SU-DHL-6 (cell line): Measurements from ENCODE around the gene IPCEF1.

Source experiments
- EZH2phosphoT487 ChIP-seq: fragments of 200-600 bp; sonication (generic), shearing (Covaris generic); conservative IDR thresholded peaks from 2 replicates; pipeline ENCODE4 v1.6.1; 2018; ENCODE audit warnings: mild to moderate bottlenecking, antibody characterized with exemption, low read length, moderate library complexity, mixed read lengths
- TF ChIP-seq, protein P1 (sequence below): fragments of 200-600 bp; sonication (generic); IDR thresholded peaks from one replicate; pipeline ENCODE4 v1.5.1; 2017; ENCODE audit warnings: antibody characterized with exemption, mild to moderate bottlenecking, low read length, moderate library complexity; ENCODE audit not compliant: insufficient read depth, poor library complexity, severe bottlenecking

GRCh38 chr6:154140743-154141142, 215.9 kb downstream of the IPCEF1 start:
- TF ChIP-seq, protein P1, sequence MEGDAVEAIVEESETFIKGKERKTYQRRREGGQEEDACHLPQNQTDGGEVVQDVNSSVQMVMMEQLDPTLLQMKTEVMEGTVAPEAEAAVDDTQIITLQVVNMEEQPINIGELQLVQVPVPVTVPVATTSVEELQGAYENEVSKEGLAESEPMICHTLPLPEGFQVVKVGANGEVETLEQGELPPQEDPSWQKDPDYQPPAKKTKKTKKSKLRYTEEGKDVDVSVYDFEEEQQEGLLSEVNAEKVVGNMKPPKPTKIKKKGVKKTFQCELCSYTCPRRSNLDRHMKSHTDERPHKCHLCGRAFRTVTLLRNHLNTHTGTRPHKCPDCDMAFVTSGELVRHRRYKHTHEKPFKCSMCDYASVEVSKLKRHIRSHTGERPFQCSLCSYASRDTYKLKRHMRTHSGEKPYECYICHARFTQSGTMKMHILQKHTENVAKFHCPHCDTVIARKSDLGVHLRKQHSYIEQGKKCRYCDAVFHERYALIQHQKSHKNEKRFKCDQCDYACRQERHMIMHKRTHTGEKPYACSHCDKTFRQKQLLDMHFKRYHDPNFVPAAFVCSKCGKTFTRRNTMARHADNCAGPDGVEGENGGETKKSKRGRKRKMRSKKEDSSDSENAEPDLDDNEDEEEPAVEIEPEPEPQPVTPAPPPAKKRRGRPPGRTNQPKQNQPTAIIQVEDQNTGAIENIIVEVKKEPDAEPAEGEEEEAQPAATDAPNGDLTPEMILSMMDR: no peak
- no peak for TF ChIP-seq EZH2phosphoT487
